ENCODE results near the gene IL1F10.

IL1F10 gene

GRCh38 chr2:113073325-113073834 is 5.6 kb downstream of the IL1F10 start:
- H3K4me3 ChIP-seq (ENCODE audit: low read depth, low read length) = no peak overlapping the region
- TF ChIP-seq CTCF (IDR thresholded peaks at IDR 0.05; ENCODE audit: low read depth, low read length) = no peak

GRCh38 chr2:113075030-113075429 is 7.3 kb downstream of the IL1F10 start:
- no peak for TF ChIP-seq CTCF (IDR thresholded peaks at IDR 0.05; ENCODE audit: low read depth, low read length)
- no peak overlapping the region for H3K4me3 ChIP-seq (ENCODE audit: low read depth, low read length)

GRCh38 chr2:113075600-113075999 is 7.8 kb downstream of the IL1F10 start:
- TF ChIP-seq CTCF (IDR thresholded peaks at IDR 0.05; ENCODE audit: low read depth, low read length) = no peak

GRCh38 chr2:113076954-113077669 is 9.3 kb downstream of the IL1F10 start:
- H3K4me3 ChIP-seq (ENCODE audit: low read depth, low read length) = no peak overlapping the region

More at GRCh38 chr2:113075600-113075999, 7.8 kb downstream of the IL1F10 start:
- H3K4me3 ChIP-seq (ENCODE audit: low read depth, low read length) = no peak overlapping the region

GRCh38 chr2:113077921-113078320 is 10.2 kb downstream of the IL1F10 start:
- TF ChIP-seq CTCF (IDR thresholded peaks at IDR 0.05; ENCODE audit: low read depth, low read length) = no peak
- no peak overlapping the region for H3K4me3 ChIP-seq (ENCODE audit: low read depth, low read length)

More at GRCh38 chr2:113076954-113077669, 9.3 kb downstream of the IL1F10 start:
- TF ChIP-seq CTCF (IDR thresholded peaks at IDR 0.05; ENCODE audit: low read depth, low read length) = no peak

GRCh38 chr2:113078350-113078839 is 10.6 kb downstream of the IL1F10 start:
- no peak for TF ChIP-seq CTCF (IDR thresholded peaks at IDR 0.05; ENCODE audit: low read depth, low read length)
- no peak overlapping the region for H3K4me3 ChIP-seq (ENCODE audit: low read depth, low read length)

GRCh38 chr2:113079131-113079530 is 11.4 kb downstream of the IL1F10 start:
- no peak for TF ChIP-seq CTCF (IDR thresholded peaks at IDR 0.05; ENCODE audit: low read depth, low read length)
- no peak overlapping the region for H3K4me3 ChIP-seq (ENCODE audit: low read depth, low read length)

All from WI38 (cell line).